Measurements from ENCODE around the gene CEP68. TPM values are rescaled to one million over a fixed set of nuclear protein-coding genes. Genes with fewer than 3 reads are reported as not detected.
"Not testable (repeated sequence)": the region's sequence is repeated elsewhere in the genome, so short reads cannot be mapped to it uniquely, and the experiment has no call there.

Gene CEP68
- total RNA-seq, 1 donor from 2014 or later, result 3.9 TPM

GRCh38 chr2:65018141-65018582, 38.1 kb upstream of the CEP68 start:
- H3K36me3 ChIP-seq (ENCODE audit: control insufficient read depth, insufficient read depth, low read length), result peaks cover 13% of the 10 kb centered on the region
- no peaks in the 10 kb centered on the region for H3K27me3 ChIP-seq (ENCODE audit: control insufficient read depth, insufficient read depth, low read length)
- H3K4me3 ChIP-seq (ENCODE audit: low read depth, low read length), result no peak overlapping the region
- no peak for DNase-seq (ENCODE audit: low read depth)
- no peak for FAIRE-seq
- TF ChIP-seq CTCF (IDR thresholded peaks at IDR 0.05; ENCODE audit: insufficient read depth, low read length, severe bottlenecking), result no peak

- no peak overlapping the region for H3K4me3 ChIP-seq (ENCODE audit: low read depth, low read length)
- peaks cover 11% of the 10 kb centered on the region for H3K36me3 ChIP-seq (ENCODE audit: control insufficient read depth, insufficient read depth, low read length)
- TF ChIP-seq CTCF (IDR thresholded peaks at IDR 0.05; ENCODE audit: insufficient read depth, low read length, severe bottlenecking), result no peak
- FAIRE-seq, result no peak
- H3K27me3 ChIP-seq (ENCODE audit: control insufficient read depth, insufficient read depth, low read length), result no peaks in the 10 kb centered on the region
- no peak for DNase-seq (ENCODE audit: low read depth)
Measured at GRCh38 chr2:65019010-65019409, 37.2 kb upstream of the CEP68 start.

GRCh38 chr2:65019675-65020195, 36.5 kb upstream of the CEP68 start:
- H3K36me3 ChIP-seq (ENCODE audit: control insufficient read depth, insufficient read depth, low read length), result peaks cover 11% of the 10 kb centered on the region
- FAIRE-seq (no peak), DNase-seq (ENCODE audit: low read depth) (no peak)
- H3K4me3 ChIP-seq (ENCODE audit: low read depth, low read length), result no peak overlapping the region
- H3K27me3 ChIP-seq (ENCODE audit: control insufficient read depth, insufficient read depth, low read length), result no peaks in the 10 kb centered on the region
- no peak for TF ChIP-seq CTCF (IDR thresholded peaks at IDR 0.05; ENCODE audit: insufficient read depth, low read length, severe bottlenecking)

GRCh38 chr2:65020251-65020650, 36.0 kb upstream of the CEP68 start:
- H3K27me3 ChIP-seq (ENCODE audit: control insufficient read depth, insufficient read depth, low read length); DNase-seq (ENCODE audit: low read depth); H3K4me3 ChIP-seq (ENCODE audit: low read depth, low read length); FAIRE-seq: not testable (repeated sequence)
- H3K36me3 ChIP-seq (ENCODE audit: control insufficient read depth, insufficient read depth, low read length), result peaks cover 11% of the 10 kb centered on the region

GRCh38 chr2:65020943-65021528, 35.2 kb upstream of the CEP68 start:
- FAIRE-seq (no peak), DNase-seq (ENCODE audit: low read depth) (peak; percentile 25)
- TF ChIP-seq CTCF (IDR thresholded peaks at IDR 0.05; ENCODE audit: insufficient read depth, low read length, severe bottlenecking), result no peak
- peaks cover 11% of the 10 kb centered on the region for H3K36me3 ChIP-seq (ENCODE audit: control insufficient read depth, insufficient read depth, low read length)
- H3K4me3 ChIP-seq (ENCODE audit: low read depth, low read length), result no peak overlapping the region
- no peaks in the 10 kb centered on the region for H3K27me3 ChIP-seq (ENCODE audit: control insufficient read depth, insufficient read depth, low read length)

GRCh38 chr2:65021709-65022108, 34.5 kb upstream of the CEP68 start:
- no peak for FAIRE-seq
- DNase-seq (ENCODE audit: low read depth), result no peak
- Histone ChIP-seq H3K27me3 (ENCODE audit: control insufficient read depth, insufficient read depth, low read length) (no peaks in the 10 kb centered on the region), H3K4me3 (ENCODE audit: low read depth, low read length) (no peak overlapping the region), H3K36me3 (ENCODE audit: control insufficient read depth, insufficient read depth, low read length) (peaks cover 11% of the 10 kb centered on the region)
- no peak for TF ChIP-seq CTCF (IDR thresholded peaks at IDR 0.05; ENCODE audit: insufficient read depth, low read length, severe bottlenecking)
